Nephron progenitor cell (in vitro differentiated cells): ENCODE results near the gene AGXT.

Experiments used
- DNase-seq: peaks from one replicate; pipeline ENCODE4 v3.0.0; 2021
- H3K27ac Mint-ChIP-seq: 2 replicates; pipeline ENCODE4 v1.8.0; 2021; ENCODE audit warnings: mild to moderate bottlenecking, moderate library complexity, mixed read lengths
- H3K27me3 Mint-ChIP-seq: 2 replicates; pipeline ENCODE4 v1.8.0; 2021; ENCODE audit warnings: mild to moderate bottlenecking, low read depth, mixed read lengths; ENCODE audit not compliant: poor library complexity
- H3K36me3 Mint-ChIP-seq: 2 replicates; pipeline ENCODE4 v1.8.0; 2021; ENCODE audit warnings: low read depth, mixed read lengths
- H3K4me1 Mint-ChIP-seq: 2 replicates; pipeline ENCODE4 v1.8.0; 2021; ENCODE audit warnings: mixed read lengths
- H3K4me3 Mint-ChIP-seq: 2 replicates; pipeline ENCODE4 v1.8.0; 2021; ENCODE audit warnings: mild to moderate bottlenecking, moderate library complexity, mixed read lengths
- H3K9me3 Mint-ChIP-seq: 2 replicates; pipeline ENCODE4 v1.8.0; 2021; ENCODE audit warnings: mild to moderate bottlenecking, moderate library complexity, mixed read lengths
- TF ChIP-seq, protein P1 (sequence below): fragments of 200-600 bp; sonication (generic); IDR thresholded peaks from 2 replicates; pipeline ENCODE4 v1.5.0; 2021; ENCODE audit warnings: antibody characterized with exemption

AGXT gene

DNA sequence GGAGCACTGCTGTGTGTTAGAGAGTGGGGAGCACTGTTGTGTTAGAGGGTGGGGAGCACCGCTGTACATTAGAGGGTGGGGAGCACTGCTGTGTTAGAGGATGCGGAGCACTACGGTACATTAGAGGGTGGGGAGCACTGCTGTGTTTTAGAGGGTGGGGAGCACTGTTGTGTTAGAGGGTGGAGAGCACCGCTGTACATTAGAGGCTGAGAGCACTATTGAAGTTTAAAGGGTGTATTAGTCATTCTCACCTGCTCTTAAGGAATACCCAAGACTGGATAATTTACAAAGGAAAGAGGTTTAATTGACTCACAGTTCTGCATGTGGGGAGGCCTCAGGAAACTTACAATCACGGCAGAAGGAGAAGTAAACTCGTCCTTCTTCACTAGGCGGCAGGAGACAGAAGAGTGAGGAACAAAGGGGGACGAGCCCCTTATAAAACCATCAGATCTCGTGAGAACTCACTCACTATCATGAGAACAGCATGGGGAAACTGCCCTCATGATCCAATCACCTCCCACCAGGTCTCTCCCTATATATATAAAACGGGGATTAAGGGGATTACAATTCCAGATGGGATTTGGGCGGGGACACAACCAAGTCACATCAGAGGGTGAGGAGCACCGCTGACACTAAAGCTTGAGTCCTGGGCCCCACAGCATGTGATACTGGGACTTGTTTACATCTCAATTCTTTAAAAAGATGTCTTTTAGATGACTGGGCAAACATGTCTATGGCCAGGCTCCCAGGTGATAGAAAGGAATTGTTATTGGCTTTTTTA, 19.5 kb upstream of the AGXT start:
- Mint-ChIP-seq H3K27ac (no peak overlapping the region), H3K4me1 (peaks cover 10% of the 10 kb centered on the region), H3K36me3 (no peaks in the 10 kb centered on the region), H3K27me3 (peaks cover 30% of the 10 kb centered on the region), H3K9me3 (peaks cover 13% of the 10 kb centered on the region), H3K4me3 (no peak overlapping the region)
- TF ChIP-seq, protein P1, sequence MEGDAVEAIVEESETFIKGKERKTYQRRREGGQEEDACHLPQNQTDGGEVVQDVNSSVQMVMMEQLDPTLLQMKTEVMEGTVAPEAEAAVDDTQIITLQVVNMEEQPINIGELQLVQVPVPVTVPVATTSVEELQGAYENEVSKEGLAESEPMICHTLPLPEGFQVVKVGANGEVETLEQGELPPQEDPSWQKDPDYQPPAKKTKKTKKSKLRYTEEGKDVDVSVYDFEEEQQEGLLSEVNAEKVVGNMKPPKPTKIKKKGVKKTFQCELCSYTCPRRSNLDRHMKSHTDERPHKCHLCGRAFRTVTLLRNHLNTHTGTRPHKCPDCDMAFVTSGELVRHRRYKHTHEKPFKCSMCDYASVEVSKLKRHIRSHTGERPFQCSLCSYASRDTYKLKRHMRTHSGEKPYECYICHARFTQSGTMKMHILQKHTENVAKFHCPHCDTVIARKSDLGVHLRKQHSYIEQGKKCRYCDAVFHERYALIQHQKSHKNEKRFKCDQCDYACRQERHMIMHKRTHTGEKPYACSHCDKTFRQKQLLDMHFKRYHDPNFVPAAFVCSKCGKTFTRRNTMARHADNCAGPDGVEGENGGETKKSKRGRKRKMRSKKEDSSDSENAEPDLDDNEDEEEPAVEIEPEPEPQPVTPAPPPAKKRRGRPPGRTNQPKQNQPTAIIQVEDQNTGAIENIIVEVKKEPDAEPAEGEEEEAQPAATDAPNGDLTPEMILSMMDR: no peak
- DNase-seq: no peak

- no peak overlapping the region for H3K4me3 Mint-ChIP-seq
- TF ChIP-seq, protein P1: no peak
Measured at GRCh38 chr2:240850026-240850425, 18.6 kb upstream of the AGXT start.

GRCh38 chr2:240850756-240851077, 17.9 kb upstream of the AGXT start:
- peaks cover 10% of the 10 kb centered on the region for H3K4me1 Mint-ChIP-seq
- peaks cover 22% of the 10 kb centered on the region for H3K27me3 Mint-ChIP-seq
- H3K9me3 Mint-ChIP-seq: peaks cover 22% of the 10 kb centered on the region
- no peak overlapping the region for H3K4me3 Mint-ChIP-seq
- H3K36me3 Mint-ChIP-seq: no peaks in the 10 kb centered on the region
- no peak overlapping the region for H3K27ac Mint-ChIP-seq
- DNase-seq: no peak
- TF ChIP-seq, protein P1: no peak

More at GRCh38 chr2:240850026-240850425, 18.6 kb upstream of the AGXT start:
- DNase-seq: no peak
- H3K27me3 Mint-ChIP-seq: peaks cover 25% of the 10 kb centered on the region
- H3K27ac Mint-ChIP-seq: no peak overlapping the region
- H3K36me3 Mint-ChIP-seq: no peaks in the 10 kb centered on the region
- H3K4me1 Mint-ChIP-seq: peaks cover 10% of the 10 kb centered on the region
- peaks cover 18% of the 10 kb centered on the region for H3K9me3 Mint-ChIP-seq

DNA sequence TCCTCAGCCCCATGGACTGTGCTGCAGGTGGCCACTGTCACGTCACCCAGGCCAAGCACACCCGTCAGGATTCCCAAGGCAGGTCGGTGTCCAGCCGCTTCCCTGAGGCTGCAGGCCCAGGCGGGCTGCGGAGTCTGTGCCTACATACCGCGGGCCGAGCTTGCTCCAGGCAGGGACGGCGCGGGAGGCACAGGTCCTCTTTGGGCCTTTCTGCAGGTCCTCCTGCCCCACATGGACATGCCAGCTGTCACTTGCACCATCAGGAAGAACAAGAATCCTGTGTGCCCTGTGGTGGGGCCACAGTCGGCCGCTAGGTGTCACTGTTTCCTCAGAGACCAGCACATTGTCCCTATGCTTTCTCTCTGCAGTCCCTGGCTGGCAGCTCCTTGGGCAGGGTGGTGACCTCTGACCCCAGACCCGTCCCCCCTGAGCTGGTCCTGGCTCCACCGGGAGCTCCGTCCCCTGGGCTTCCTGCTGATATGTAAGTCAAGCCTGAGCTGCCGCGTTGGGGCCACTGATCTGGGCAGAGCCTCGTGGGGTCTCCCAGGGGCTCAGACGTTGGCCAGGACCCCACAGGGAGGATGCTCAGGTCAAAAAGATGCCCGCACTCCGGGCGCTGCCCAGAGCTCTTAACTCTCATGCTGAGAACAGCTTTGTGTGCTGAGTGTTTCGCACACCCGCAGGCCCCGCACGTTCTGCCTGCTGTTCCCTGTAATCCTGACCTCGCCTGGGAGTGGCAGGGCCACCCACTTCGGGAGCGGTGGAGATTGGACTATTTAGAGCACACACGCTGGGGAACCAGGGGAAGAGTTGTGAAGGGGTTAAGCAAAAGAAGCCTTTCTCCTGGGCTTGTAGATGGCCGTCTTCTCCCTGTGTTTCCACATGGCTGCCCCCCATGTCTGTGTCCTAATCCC, 17.3 kb upstream of the AGXT start:
- TF ChIP-seq, protein P1: peak; percentile 94
- Mint-ChIP-seq H3K36me3 (no peaks in the 10 kb centered on the region), H3K4me1 (peaks cover 10% of the 10 kb centered on the region), H3K9me3 (peaks cover 22% of the 10 kb centered on the region), H3K4me3 (no peak overlapping the region), H3K27me3 (peaks cover 17% of the 10 kb centered on the region), H3K27ac (no peak overlapping the region)
- DNase-seq: peak; percentile 97

GRCh38 chr2:240852671-240853314, 15.8 kb upstream of the AGXT start:
- Mint-ChIP-seq H3K36me3 (no peaks in the 10 kb centered on the region), H3K4me3 (no peak overlapping the region), H3K4me1 (peaks cover 14% of the 10 kb centered on the region), H3K9me3 (peaks cover 22% of the 10 kb centered on the region), H3K27ac (no peak overlapping the region), H3K27me3 (peaks cover 10% of the 10 kb centered on the region)
- DNase-seq: no peak
- TF ChIP-seq, protein P1: no peak
